SU-DHL-6 (cell line): ENCODE data around the gene SLTM.

ENCODE experiments used
- CTCF ChIP-seq: fragments of 200-600 bp; sonication (generic); IDR thresholded peaks from one replicate; pipeline ENCODE4 v1.5.1; 2017; ENCODE audit warnings: antibody characterized with exemption, mild to moderate bottlenecking, low read length, moderate library complexity; ENCODE audit not compliant: insufficient read depth, poor library complexity, severe bottlenecking
- EZH2phosphoT487 ChIP-seq: fragments of 200-600 bp; sonication (generic), shearing (Covaris generic); conservative IDR thresholded peaks from 2 replicates; pipeline ENCODE4 v1.6.1; 2018; ENCODE audit warnings: mild to moderate bottlenecking, antibody characterized with exemption, low read length, moderate library complexity, mixed read lengths

DNA sequence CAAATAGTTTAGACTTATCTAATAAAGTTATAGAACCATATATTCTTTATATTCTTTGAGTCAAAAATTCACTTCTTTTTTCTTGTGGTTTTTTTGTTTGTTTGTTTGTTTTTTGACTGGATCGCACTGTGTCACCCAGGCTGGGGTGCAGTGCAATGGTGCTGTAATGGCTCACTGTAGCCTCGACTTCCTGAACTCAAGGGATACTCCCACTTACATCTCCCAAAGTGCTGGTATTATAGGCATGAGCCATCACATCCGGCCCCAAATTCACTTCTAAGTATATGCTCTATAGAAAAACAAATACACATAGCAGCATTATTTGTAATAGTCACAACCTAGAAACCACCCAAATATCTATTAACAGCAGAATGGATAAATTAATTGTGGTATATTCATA, 13.7 kb upstream of the SLTM start:
- TF ChIP-seq CTCF (no peak), EZH2phosphoT487 (no peak)
